HCT116 (cell line): ENCODE data around the gene GGCT.

Source experiments
- EZH2 ChIP-seq: fragments of 200-600 bp; sonication (generic); IDR thresholded peaks from 2 replicates; pipeline ENCODE4 v1.6.1; 2017; ENCODE audit warnings: antibody characterized with exemption, mixed run types
- JUND ChIP-seq: IDR thresholded peaks from 2 replicates; pipeline ENCODE4 v1.6.1; 2012
- POLR2A ChIP-seq: IDR thresholded peaks from 2 replicates; pipeline ENCODE4 v1.7.0; 2011; ENCODE audit warnings: borderline replicate concordance; ENCODE audit not compliant: insufficient read depth, insufficient read length; ENCODE audit errors: extremely low read depth
- POLR2AphosphoS5 ChIP-seq: IDR thresholded peaks from 2 replicates; pipeline ENCODE4 v1.6.1; 2011; ENCODE audit warnings: mild to moderate bottlenecking, low read depth, low read length, moderate library complexity
- SIN3A ChIP-seq: IDR thresholded peaks from 2 replicates; pipeline ENCODE4 v1.6.1; 2012; ENCODE audit warnings: low read depth
- SRF ChIP-seq: IDR thresholded peaks from 2 replicates; pipeline ENCODE4 v1.6.1; 2012; ENCODE audit warnings: low read depth
- TCF7L2 ChIP-seq: IDR thresholded peaks from 2 replicates; pipeline ENCODE4 v1.7.0; 2011; ENCODE audit warnings: borderline replicate concordance, inconsistent platforms; ENCODE audit not compliant: insufficient read depth, insufficient read length; ENCODE audit errors: extremely low read depth
- TF ChIP-seq, protein P1 (sequence below): IDR thresholded peaks from 2 replicates; pipeline ENCODE4 v1.6.1; 2012
- TF ChIP-seq, protein P2 (sequence below), 3 experiments: fragments of 200-600 bp in 1 of 3; sonication (generic) in 1 of 3; IDR thresholded peaks in 2 of 3; conservative IDR thresholded peaks in 1 of 3; 2 replicates each; pipeline ENCODE4 v1.5.1; 2012 to 2017; ENCODE audit warnings: low read depth in 2 of 3, low read length in 2 of 3, antibody characterized with exemption in 1 of 3, borderline replicate concordance in 1 of 3, control low read depth in 1 of 3, mild to moderate bottlenecking in 1 of 3, mixed read lengths in 1 of 3, mixed run types in 1 of 3, moderate library complexity in 1 of 3; ENCODE audit not compliant: insufficient read depth in 1 of 3
- TF ChIP-seq, protein P3 (sequence below): IDR thresholded peaks from 2 replicates; pipeline ENCODE4 v1.6.1; 2012
- TF ChIP-seq, protein P4 (sequence below): IDR thresholded peaks from 2 replicates; pipeline ENCODE4 v1.6.1; 2011; ENCODE audit warnings: mild to moderate bottlenecking, low read length, moderate library complexity; ENCODE audit not compliant: insufficient replicate concordance; ENCODE audit errors: extremely low read depth

DNA sequence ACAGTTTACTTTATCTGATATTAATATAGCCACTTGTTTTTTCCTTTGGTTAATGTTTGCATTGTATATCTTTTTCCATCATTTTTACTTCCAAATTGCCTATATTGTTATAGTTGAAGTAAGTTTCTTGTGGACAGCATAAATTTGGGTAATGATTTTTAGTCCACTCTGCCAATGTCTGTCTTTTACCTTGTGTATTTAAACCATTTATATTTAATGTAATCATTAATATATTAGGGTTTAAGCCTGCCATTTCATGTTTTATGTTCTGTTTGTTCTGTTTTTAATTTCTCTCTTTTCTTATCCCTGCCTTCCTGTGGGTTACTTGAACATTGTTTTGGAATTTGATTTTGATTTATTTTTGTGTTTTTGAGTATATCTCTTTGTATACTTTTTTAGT is 13.2 kb downstream of the GGCT start:
- TF ChIP-seq, protein P1, sequence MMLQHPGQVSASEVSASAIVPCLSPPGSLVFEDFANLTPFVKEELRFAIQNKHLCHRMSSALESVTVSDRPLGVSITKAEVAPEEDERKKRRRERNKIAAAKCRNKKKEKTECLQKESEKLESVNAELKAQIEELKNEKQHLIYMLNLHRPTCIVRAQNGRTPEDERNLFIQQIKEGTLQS: no peak
- TF ChIP-seq, protein P2, sequence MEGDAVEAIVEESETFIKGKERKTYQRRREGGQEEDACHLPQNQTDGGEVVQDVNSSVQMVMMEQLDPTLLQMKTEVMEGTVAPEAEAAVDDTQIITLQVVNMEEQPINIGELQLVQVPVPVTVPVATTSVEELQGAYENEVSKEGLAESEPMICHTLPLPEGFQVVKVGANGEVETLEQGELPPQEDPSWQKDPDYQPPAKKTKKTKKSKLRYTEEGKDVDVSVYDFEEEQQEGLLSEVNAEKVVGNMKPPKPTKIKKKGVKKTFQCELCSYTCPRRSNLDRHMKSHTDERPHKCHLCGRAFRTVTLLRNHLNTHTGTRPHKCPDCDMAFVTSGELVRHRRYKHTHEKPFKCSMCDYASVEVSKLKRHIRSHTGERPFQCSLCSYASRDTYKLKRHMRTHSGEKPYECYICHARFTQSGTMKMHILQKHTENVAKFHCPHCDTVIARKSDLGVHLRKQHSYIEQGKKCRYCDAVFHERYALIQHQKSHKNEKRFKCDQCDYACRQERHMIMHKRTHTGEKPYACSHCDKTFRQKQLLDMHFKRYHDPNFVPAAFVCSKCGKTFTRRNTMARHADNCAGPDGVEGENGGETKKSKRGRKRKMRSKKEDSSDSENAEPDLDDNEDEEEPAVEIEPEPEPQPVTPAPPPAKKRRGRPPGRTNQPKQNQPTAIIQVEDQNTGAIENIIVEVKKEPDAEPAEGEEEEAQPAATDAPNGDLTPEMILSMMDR (IDR thresholded peaks at IDR 0.05 in 2 of 3, conservative IDR thresholded peaks at IDR 0.05 in 1 of 3; ENCODE audit: borderline replicate concordance in 1 of 3, insufficient read depth in 1 of 3, low read depth in 2 of 3, low read length in 2 of 3): no peak
- TF ChIP-seq, protein P3, sequence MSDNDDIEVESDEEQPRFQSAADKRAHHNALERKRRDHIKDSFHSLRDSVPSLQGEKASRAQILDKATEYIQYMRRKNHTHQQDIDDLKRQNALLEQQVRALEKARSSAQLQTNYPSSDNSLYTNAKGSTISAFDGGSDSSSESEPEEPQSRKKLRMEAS: no peak
- no peak for TF ChIP-seq JUND
- no peak for TF ChIP-seq POLR2A
- TF ChIP-seq SIN3A: no peak
- no peak for TF ChIP-seq EZH2
- no peak for TF ChIP-seq POLR2AphosphoS5
- TF ChIP-seq, protein P4, sequence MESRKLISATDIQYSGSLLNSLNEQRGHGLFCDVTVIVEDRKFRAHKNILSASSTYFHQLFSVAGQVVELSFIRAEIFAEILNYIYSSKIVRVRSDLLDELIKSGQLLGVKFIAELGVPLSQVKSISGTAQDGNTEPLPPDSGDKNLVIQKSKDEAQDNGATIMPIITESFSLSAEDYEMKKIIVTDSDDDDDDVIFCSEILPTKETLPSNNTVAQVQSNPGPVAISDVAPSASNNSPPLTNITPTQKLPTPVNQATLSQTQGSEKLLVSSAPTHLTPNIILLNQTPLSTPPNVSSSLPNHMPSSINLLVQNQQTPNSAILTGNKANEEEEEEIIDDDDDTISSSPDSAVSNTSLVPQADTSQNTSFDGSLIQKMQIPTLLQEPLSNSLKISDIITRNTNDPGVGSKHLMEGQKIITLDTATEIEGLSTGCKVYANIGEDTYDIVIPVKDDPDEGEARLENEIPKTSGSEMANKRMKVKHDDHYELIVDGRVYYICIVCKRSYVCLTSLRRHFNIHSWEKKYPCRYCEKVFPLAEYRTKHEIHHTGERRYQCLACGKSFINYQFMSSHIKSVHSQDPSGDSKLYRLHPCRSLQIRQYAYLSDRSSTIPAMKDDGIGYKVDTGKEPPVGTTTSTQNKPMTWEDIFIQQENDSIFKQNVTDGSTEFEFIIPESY: no peak
- TF ChIP-seq TCF7L2: no peak
- no peak for TF ChIP-seq SRF
